Dermis blood vessel endothelial cell (primary cell): ENCODE measurements around the gene KLHDC8B. TPM values are rescaled to one million over a fixed set of nuclear protein-coding genes. Genes with fewer than 3 reads are reported as not detected.

Experiments
- DNase-seq: peaks from one replicate; pipeline ENCODE4 v3.0.0; 2010
- total RNA-seq: library from RNA; depleted of rRNA; stranded (reverse); fragments of >200 nt; gene quantifications from 2 replicates; pipeline ENCODE4 v1.2.3, GENCODE V29; 2014

The KLHDC8B gene
- total RNA-seq, 1 donor from 2014 or later, result 90.4 TPM

DNA sequence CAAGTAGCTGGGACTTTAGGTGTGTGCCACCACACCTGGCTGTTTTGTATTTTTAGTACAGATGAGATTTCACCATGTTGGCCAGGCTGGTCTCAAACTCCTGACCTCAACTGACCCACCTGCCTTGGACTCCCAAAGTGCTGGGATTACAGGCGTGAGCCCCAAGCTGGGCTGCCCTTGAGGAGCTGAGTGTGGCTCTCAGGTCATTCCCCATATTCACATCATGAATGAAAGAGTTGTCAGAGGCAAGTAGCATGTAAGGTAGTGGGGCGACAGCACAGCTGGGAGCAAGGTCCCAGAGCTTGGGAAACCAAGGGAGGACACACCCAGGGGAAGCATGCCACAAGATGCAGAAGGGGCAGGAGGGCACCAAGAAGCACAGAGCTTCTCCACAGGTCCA, 10.2 kb upstream of the KLHDC8B start:
- no peak for DNase-seq

GRCh38 chr3:49161808-49162530, 9.4 kb upstream of the KLHDC8B start:
- DNase-seq, result no peak

DNA sequence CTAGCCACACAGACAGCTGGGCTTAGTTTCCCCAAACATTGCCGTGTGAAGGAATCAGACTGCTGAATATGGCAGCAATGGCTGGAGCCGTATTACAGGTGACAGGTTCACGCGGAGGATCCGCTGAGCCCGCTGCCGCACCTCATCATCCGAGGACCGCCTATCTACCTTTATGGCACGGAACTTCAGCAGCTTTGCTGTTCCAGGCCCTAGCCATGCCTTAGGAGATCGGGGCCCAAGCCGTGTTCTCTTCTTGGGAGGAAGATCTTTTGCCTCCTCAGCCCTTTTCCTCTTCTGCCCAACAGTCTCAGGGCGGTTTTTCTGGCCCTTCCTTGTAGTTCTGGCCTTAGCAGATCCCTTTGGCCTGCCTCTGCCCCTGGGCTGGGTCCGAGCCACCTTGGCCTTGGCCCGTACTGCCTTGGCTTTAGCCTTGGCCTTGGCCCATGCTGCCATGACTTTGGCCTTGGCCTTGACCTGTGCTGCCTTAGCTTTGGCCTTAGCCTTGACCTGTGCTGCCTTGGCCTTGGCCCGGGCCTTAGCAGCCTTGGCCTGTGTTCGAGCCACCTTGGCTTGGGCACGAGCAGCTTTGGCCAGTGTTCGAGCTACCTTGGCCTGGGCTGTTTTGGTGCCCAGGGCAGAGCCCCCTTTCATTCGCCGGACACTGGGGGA, 8.5 kb upstream of the KLHDC8B start:
- DNase-seq, result no peak

GRCh38 chr3:49163609-49164008, 7.8 kb upstream of the KLHDC8B start:
- no peak for DNase-seq

- peak; percentile 35 for DNase-seq
These were observed 6.2 kb upstream of the KLHDC8B start for GRCh38 chr3:49164983-49165720.

DNA sequence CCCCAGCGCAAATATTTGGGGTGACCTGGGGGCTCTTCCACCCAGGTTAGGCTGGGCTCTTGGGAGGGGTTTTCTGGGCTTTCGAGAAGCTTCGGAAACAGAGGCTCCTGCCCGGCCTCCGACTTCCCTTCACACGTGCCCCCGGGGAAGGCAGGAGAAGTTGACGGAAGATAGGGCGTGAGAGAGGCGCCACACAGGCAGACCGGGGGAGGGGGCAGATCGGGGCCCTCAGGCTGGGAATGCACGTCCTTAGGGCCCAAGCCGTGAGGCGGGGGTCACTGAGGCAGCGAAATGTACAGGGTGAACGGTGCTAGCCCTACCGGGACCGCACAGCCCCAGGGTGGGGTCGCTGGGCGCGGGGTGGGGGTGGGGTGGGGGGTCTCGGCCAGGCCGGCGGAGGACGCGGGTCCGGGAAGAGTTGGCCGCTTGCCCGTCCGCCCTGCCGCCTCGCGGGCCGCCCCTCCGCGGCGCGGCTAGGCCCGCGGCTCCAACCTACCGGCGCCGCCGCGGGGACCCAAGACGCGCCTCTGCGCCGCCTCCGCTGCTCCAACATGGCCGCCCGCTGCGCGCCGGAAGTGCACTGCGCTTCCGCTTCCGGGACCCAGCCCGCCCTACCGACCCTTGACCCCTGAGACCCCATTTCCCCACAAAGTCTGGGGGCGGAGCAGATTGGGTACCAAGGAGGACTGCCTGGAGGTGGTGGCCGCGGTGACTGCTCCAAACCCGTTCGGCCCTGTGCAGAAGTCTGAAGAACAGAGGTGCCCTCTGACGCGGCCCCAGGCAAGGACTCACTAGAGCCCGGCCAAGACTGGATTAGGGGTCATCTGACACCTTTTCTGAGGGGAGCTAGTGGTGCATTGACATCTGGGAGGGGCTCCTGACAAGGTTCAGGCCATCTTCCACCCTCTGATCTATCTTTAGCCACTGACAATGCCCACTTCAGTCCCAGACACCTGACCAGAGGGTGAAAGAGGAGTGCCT, 5.3 kb upstream of the KLHDC8B start, which contains the start of gene CCDC71:
Gene CCDC71, minus strand, starts transcription at position 561 of the 981 bp plus-strand sequence. CDS start 2,123 bp downstream, outside the sequence.
- DNase-seq, result peak; percentile 78

DNA sequence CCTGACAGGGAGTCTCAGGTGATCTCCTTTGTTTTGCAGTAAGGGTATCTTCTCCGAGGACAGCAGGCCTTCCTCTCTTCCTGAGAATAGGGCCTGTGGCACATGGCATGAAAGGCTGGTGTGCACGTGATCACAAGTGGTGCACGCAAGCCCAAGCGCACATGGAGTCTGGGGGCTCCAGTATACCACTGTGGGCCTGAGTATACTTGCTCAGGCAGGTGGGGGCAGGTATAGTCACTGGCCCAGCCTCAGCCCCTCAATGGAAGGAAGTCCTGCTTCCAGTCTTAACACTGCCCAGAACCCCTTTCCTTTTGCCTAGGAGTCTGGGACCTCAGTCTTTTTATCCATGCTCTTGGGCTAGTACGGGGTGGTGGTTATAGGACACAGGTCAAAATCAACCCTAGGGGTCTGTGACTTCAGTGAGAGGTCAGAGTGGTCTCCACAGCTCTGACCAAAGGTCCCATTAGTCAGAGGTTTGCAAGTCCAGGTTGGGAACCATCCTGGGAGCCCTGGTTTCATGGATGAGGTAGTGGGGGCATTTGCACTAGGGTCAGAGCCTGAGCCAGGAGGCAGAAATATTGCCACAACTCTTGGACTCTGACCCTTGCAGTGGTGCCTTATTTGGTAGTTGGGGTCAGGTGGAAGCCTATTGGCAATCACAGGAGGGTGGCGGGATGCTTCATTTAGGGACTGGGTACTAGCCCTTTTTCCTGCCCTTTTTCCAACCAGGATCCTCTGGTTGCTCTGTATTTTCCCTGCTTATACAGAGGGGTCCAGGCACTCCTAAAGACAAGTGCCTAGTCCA, 4.4 kb upstream of the KLHDC8B start:
- DNase-seq, result no peak

GRCh38 chr3:49170744-49171118, 667 bp upstream of the KLHDC8B start:
- no peak for DNase-seq

- DNase-seq, result no peak
These were observed 540 bp downstream of the KLHDC8B start for GRCh38 chr3:49171775-49172500.

GRCh38 chr3:49172551-49173041, 1.2 kb downstream of the KLHDC8B start:
- DNase-seq, result peak; percentile 20

- DNase-seq, result peak; percentile 87
These were observed 1.9 kb downstream of the KLHDC8B start for GRCh38 chr3:49173116-49173791.

- DNase-seq, result peak; percentile 27
These were observed 2.4 kb downstream of the KLHDC8B start for GRCh38 chr3:49173792-49174170.

DNA sequence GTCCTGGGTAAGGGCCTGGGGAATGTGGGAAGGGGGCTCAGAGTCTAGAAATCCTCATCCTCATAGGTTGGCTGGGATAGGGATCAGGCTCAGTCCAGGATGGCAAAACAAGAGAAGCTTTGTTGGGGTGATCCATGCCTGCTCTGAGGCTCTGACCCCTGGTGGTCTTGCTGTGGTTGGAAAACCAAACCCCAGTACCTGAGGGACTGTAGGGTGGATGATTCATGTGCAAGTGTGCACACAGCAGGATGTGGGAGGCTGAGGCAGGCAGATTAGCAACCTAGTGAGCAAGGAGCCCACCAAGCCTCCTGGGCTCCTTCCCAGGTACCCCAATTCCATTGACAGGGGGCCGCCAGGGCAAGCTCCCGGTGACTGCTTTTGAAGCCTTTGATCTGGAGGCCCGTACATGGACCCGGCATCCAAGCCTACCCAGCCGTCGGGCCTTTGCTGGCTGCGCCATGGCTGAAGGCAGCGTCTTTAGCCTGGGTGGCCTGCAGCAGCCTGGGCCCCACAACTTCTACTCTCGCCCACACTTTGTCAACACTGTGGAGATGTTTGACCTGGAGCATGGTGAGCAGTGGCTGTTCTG, 3.1 kb downstream of the KLHDC8B start:
- DNase-seq, result no peak

- no peak for DNase-seq
These were observed 4.1 kb downstream of the KLHDC8B start for GRCh38 chr3:49175530-49175929.

DNA sequence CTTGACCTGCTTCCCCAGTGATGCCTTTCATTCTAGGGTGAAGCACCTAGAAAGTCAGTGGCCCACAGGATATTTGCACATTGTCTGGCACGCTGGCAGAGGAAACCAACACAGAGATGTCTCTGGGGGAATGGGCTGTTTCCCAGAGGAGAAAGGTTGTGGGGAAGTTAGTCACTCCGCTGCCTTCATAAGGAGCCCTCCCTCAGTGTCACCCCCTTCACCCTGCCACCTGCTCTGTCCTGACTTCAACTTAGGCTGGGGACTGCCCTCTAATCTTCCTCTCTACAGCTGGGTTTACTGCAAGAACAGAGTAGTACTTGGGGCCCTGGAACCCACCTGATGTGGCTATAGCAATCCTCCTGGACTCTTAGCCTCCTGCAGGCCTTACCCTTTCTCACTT, 5.7 kb downstream of the KLHDC8B start:
- DNase-seq, result no peak

DNA sequence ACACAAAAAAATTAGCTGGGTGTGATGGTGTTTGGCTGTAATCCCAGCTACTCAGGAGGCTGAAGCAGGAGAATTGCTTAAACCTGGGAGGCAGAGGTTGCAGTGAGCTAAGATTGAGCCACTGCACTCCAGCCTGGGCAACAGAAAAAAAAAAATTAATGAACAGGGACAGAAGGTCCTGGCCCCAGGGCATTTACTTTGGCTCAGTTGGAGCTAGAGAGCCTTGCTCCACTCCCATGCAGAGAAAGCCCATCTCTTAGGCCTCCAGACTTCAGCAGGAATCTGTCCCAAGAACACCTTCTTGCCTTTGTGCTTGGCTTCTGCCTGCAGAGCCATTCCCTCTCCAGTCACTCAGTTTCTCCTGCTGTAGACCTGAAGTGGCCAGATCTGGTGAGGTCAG, 8.7 kb downstream of the KLHDC8B start:
- DNase-seq, result no peak

- no peak for DNase-seq
These were observed 10.0 kb downstream of the KLHDC8B start for GRCh38 chr3:49181351-49181750.

- DNase-seq, result no peak
These were observed 11.3 kb downstream of the KLHDC8B start for GRCh38 chr3:49182682-49183081.

- DNase-seq, result no peak
These were observed 12.5 kb downstream of the KLHDC8B start for GRCh38 chr3:49183873-49184272.

DNA sequence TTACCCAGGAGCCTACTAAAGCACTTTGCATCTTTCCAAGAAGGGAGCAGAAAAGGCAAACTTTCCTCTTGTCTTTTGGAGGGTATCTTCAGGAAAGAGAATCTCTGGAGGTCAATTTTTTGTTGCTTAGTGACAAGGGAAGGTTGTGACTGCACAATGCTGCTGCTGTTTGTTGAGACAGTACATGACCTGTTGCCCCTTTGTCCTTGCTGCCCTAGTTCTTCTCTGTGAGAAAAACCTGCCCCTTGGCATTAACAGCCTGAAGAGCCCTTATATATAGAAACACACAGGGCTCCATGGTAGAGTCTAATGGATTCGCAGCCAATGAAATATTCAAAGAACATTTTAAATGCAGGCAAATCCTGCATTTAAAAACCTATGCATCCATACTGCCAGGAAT, 20.3 kb downstream of the KLHDC8B start:
- no peak for DNase-seq
